ENCODE measurements around the gene ATM.

Gene ATM, protein sequence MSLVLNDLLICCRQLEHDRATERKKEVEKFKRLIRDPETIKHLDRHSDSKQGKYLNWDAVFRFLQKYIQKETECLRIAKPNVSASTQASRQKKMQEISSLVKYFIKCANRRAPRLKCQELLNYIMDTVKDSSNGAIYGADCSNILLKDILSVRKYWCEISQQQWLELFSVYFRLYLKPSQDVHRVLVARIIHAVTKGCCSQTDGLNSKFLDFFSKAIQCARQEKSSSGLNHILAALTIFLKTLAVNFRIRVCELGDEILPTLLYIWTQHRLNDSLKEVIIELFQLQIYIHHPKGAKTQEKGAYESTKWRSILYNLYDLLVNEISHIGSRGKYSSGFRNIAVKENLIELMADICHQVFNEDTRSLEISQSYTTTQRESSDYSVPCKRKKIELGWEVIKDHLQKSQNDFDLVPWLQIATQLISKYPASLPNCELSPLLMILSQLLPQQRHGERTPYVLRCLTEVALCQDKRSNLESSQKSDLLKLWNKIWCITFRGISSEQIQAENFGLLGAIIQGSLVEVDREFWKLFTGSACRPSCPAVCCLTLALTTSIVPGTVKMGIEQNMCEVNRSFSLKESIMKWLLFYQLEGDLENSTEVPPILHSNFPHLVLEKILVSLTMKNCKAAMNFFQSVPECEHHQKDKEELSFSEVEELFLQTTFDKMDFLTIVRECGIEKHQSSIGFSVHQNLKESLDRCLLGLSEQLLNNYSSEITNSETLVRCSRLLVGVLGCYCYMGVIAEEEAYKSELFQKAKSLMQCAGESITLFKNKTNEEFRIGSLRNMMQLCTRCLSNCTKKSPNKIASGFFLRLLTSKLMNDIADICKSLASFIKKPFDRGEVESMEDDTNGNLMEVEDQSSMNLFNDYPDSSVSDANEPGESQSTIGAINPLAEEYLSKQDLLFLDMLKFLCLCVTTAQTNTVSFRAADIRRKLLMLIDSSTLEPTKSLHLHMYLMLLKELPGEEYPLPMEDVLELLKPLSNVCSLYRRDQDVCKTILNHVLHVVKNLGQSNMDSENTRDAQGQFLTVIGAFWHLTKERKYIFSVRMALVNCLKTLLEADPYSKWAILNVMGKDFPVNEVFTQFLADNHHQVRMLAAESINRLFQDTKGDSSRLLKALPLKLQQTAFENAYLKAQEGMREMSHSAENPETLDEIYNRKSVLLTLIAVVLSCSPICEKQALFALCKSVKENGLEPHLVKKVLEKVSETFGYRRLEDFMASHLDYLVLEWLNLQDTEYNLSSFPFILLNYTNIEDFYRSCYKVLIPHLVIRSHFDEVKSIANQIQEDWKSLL (N-terminal part only)

DNA sequence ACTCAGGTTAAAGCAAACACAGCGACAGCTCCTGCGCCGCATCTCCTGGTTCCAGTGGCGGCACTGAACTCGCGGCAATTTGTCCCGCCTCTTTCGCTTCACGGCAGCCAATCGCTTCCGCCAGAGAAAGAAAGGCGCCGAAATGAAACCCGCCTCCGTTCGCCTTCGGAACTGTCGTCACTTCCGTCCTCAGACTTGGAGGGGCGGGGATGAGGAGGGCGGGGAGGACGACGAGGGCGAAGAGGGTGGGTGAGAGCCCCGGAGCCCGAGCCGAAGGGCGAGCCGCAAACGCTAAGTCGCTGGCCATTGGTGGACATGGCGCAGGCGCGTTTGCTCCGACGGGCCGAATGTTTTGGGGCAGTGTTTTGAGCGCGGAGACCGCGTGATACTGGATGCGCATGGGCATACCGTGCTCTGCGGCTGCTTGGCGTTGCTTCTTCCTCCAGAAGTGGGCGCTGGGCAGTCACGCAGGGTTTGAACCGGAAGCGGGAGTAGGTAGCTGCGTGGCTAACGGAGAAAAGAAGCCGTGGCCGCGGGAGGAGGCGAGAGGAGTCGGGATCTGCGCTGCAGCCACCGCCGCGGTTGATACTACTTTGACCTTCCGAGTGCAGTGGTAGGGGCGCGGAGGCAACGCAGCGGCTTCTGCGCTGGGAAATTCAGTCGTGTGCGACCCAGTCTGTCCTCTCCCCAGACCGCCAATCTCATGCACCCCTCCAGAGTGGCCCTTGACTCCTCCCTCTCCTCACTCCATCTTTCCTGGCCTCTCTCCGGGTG, at the start of gene ATM, which contains the start of gene NPAT:
ATM (plus strand) TSS at position 494 of the 774 bp plus-strand sequence. CDS start 4,558 bp downstream, outside the sequence.
NPAT (minus strand) TSS at position 65 of the 774 bp plus-strand sequence. CDS start 102 bp downstream, outside the sequence.
- DNase-seq: peak; percentile 98

DNA sequence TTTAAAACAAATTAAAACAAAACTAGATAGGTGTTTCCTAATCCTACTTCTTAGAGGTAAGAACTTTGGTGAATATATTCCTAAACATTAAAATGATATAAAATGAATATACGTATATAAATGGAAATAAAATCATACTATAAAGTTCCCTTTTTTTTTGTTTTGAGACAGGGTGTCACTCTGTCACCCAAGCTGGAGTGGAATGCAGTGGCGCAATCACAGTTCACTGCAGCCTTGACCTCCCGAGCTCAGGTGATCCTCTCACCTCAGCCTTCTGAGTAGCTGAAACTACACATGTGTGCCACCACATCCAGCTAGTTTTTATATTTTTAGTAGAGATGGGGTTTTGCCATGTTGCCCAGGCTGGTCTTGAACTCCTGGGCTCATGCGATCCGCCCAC, 45.3 kb upstream of the ATM start:
- DNase-seq: no peak

DNA sequence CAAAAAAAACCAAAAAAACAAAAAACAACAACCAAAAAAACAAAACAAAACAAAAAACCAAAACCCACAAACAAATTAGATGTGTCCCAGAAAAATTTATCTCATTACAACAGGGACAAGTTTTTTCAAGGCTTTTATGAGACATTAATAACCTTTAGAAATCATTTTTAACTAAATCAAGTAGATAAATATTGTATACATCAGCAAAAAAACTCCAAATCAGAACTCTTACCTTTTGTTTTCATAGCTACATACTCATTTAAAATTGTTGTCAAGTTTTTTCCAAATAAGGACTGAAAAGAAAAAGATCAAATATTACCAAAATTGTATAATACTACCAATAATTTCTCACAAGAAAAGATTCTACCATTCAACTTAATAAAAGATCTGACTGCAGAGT, 29.1 kb upstream of the ATM start:
- no peak for DNase-seq

GRCh38 chr11:108196901-108197300, 26.0 kb upstream of the ATM start:
- peak; percentile 64 for DNase-seq

GRCh38 chr11:108197351-108197750, 25.5 kb upstream of the ATM start:
- no peak for DNase-seq

GRCh38 chr11:108198833-108199232, 24.0 kb upstream of the ATM start:
- no peak for DNase-seq

DNA sequence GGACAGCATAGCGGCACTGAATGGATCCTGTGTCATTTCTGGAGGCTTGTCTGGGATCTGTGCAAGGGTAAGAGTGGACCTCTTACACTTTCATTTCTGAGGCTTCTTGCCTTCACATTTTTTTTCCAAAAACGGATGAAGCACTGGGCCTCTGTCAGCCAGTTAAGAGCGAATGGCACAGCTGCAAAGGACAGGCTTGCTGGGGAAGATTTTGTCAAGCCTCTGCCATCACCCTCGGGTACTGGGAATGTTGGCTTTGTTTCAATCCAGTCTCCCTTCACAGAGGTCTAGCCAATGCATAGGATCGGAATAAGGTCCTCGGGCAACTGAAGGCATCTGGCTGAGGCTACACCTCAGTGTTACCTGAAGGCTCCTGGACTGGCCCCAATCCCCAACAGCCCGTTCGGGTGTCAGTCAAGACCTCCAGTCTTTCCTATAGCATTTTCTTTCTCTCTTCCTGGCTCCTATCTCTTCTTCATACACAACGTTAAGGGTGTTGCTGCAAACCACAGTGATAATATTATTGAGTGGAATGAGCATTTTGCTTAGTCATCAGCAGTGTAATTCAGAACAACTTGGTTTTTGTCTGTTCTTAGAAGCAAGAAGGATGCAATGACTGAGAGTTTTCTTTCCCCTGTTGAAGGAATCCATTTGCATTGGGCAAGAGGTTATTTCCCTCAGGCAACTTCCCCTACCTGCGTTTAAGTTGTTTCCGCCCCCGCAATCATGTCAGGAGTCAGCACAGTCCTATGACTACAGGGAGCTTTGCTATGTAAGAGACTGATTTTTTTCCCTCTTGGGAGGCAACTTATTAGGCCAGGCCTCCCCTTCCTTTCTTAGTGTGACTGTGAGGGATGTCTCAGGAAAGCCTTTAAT, 23.2 kb upstream of the ATM start:
- peak; percentile 80 for DNase-seq

- no peak for DNase-seq
These were observed 19.8 kb upstream of the ATM start for GRCh38 chr11:108203075-108203474.

DNA sequence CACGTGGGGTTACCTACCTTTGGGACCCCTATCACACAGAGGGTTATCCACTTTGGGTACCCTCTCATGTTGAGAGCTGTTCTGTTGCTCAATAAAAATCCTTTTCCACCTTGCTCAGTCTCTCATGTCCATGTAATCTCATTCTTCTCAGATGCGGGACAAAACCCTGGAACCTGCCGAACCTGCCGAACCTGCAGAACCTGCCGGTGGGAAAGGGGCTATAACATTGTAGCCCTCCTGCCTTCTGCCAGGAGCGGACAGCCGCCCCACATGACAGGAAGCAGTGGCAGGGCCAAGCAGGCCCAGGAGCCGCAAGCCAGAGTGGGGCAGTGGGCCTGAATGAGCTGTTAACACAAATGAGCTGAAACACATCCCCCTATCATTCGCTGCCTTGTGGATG, 18.5 kb upstream of the ATM start:
- DNase-seq: no peak

GRCh38 chr11:108204929-108205499, 17.9 kb upstream of the ATM start:
- DNase-seq: peak; percentile 60

DNA sequence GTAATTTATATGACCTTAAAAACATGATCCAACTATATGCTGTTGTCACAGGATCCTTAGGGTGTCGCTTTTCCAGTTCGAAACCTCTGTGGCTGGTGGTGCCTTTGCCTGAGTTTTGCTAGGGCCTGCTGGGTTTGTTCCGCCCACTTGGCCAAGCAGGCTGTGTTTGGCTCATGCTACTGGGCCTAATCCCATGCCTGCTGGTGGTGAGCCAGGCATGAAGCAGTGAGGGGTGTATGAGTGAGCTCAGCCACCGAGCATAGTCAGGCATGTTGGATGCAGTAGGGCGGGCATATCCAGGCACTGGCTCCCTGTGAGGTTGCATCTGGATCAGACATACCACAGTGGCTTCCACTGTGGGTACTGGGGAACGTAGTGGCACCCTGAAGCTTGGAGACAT, 16.7 kb upstream of the ATM start:
- no peak for DNase-seq

DNA sequence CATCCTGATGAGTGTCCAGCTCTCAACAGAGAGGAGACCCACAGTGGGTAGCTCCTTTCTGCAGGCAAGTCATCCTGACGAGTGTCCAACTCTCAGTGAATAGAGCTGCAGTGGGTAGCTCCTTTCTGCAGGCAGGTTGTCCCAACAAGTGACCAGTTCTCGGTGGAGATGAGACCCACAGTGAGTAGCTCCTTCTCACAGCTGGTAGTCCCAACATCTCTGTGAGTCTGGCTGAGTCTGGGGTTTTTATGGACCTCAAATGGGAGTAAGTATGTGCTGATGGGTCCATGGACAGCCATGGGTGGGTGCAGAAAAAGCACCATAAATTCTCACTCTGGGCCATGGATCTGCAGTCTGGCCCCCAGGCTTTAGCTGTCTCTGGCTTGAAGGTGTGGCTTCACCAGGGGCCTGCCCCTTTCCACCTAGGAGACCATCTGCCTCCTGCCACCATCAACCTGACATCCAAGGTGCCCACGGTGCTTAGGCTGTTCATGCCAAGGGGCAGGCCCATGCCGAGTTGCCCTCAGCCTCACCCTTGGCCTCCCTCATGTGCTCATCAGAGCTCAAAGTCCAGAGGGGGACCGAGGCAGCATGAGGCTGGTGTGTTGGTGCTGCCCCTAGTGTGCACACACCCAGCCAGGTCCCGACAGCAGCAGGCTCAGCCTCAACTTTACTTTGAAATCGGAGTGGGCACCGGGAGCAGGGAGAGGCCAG, 15.7 kb upstream of the ATM start:
- no peak for DNase-seq

DNA sequence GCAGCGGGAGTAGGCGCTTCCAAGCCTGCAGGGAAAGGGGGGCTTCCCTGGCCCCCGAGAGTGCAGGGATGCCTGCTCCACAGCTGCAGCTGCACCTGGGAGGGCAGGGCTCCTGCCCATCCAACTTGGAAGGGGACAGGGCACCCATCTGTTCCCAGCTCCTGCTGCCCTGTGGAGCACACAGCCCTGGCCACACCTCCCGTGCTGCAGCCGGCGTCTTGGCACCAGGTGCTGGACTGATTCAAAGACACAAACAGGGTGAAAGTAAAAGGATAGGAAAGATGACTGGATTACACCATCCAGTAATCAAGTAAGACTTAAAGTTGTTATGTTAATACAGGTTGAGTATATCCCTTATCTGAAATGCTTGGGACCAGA, 15.2 kb upstream of the ATM start:
- no peak for DNase-seq

DNA sequence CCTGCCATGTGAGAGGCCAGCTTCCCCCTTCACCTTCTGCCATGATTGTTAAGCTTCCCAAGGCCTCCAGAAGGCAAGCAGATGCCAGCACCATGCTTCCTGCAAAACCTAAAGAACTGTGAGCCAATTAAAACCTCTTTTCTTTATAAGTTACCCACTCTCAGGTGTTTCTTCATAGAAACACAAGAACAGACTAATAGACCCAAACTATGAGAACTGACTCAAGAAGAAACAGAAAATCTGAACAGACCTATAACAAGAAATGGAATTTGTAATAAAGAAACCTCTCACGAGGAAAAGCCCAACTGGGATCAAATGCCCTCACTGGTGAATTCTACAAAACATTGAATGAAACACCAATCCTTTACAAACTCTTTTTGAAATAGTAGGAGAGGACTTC, 12.4 kb upstream of the ATM start:
- DNase-seq: no peak

DNA sequence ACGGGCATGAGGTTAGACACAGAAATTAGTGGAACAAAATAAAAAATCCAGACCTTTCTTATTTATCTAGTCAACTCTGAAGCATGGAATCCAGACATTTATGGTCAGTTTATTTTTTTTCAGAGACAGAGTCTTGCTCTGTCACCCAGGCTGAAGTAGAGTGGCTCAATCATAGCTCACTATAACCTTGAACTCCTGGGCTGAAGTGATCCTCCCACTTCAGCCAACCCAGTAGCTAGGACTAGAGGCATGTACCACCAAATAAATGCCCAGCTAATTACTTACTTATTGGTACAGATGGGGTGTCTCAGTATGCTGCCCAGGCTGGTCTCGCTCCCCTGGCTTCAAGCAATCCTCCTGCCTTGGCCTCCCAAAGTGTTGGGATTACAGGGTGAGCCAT, 9.1 kb upstream of the ATM start:
- no peak for DNase-seq

DNA sequence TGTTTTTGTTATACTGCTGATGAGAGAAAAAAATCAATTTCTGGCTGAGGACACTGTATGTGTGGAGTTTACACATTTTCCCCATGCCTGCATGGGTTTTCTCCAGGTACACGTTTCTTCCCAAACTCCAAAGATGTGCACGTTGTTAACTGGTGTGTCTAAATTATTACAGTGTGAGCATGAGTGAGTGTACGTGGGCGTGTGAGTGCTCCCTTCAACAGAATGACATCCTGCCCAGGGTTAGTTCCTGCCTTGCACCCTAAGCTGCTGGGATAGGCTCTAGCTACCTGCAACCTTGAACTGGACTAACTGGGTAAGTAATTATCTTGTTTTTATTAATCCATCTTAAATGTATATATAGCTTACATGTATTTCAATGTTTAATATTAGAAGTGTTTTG, 5.9 kb upstream of the ATM start:
- no peak for DNase-seq

- DNase-seq: no peak
These were observed 4.4 kb upstream of the ATM start for GRCh38 chr11:108218455-108218854.

GRCh38 chr11:108218912-108219783, 3.7 kb upstream of the ATM start:
- no peak for DNase-seq

- DNase-seq: no peak
These were observed 2.0 kb upstream of the ATM start for GRCh38 chr11:108220721-108221336.

Data from activated CD4-positive, alpha-beta T cell treated with anti-CD3 and anti-CD28 coated beads, Interleukin-2, amount 50 U/mL, for 16 hours (primary cell).